Measurements from ENCODE around the gene SYTL3.

SYTL3 gene

GRCh38 chr6:158775832-158776231, 126.0 kb downstream of the SYTL3 start:
- Histone ChIP-seq H3K4me3 (ENCODE audit: insufficient read length, low read depth) (no peak overlapping the region), H3K9ac (ENCODE audit: insufficient read length, low read depth) (no peak overlapping the region), H3K36me3 (ENCODE audit: insufficient read depth, insufficient read length, low read length) (peaks cover 94% of the 10 kb centered on the region), H3K9me3 (ENCODE audit: insufficient read depth, low read length) (no peaks in the 10 kb centered on the region), H3K4me1 (ENCODE audit: insufficient read depth, insufficient read length) (peaks cover 9% of the 10 kb centered on the region), H3K27me3 (ENCODE audit: insufficient read depth, insufficient read length) (no peaks in the 10 kb centered on the region)
- no peak for TF ChIP-seq SUZ12 (IDR thresholded peaks at IDR 0.05; ENCODE audit: extremely low read depth, insufficient read depth, insufficient read length)
- TF ChIP-seq ZNF274 (IDR thresholded peaks at IDR 0.05; ENCODE audit: low read depth, low read length): no peak
- no peak for TF ChIP-seq YY1 (IDR thresholded peaks at IDR 0.05; ENCODE audit: insufficient read depth, insufficient read length)
- DNase-seq (ENCODE audit: low read depth, low spot score): no peak

GRCh38 chr6:158776737-158777136, 126.9 kb downstream of the SYTL3 start:
- no peak overlapping the region for H3K4me3 ChIP-seq (ENCODE audit: insufficient read length, low read depth)
- TF ChIP-seq ZNF274 (IDR thresholded peaks at IDR 0.05; ENCODE audit: low read depth, low read length): no peak
- no peak for TF ChIP-seq SUZ12 (IDR thresholded peaks at IDR 0.05; ENCODE audit: extremely low read depth, insufficient read depth, insufficient read length)
- TF ChIP-seq YY1 (IDR thresholded peaks at IDR 0.05; ENCODE audit: insufficient read depth, insufficient read length): no peak
- H3K9me3 ChIP-seq (ENCODE audit: insufficient read depth, low read length): no peaks in the 10 kb centered on the region
- peaks cover 11% of the 10 kb centered on the region for H3K4me1 ChIP-seq (ENCODE audit: insufficient read depth, insufficient read length)
- H3K27me3 ChIP-seq (ENCODE audit: insufficient read depth, insufficient read length): no peaks in the 10 kb centered on the region
- no peak for DNase-seq (ENCODE audit: low read depth, low spot score)
- H3K9ac ChIP-seq (ENCODE audit: insufficient read length, low read depth): no peak overlapping the region
- H3K36me3 ChIP-seq (ENCODE audit: insufficient read depth, insufficient read length, low read length): peaks cover 94% of the 10 kb centered on the region

- DNase-seq (ENCODE audit: low read depth, low spot score): no peak
- TF ChIP-seq ZNF274 (IDR thresholded peaks at IDR 0.05; ENCODE audit: low read depth, low read length): no peak
- H3K36me3 ChIP-seq (ENCODE audit: insufficient read depth, insufficient read length, low read length): peaks cover 94% of the 10 kb centered on the region
Observed at GRCh38 chr6:158777510-158777909, 127.7 kb downstream of the SYTL3 start.

GRCh38 chr6:158778005-158778527, 128.2 kb downstream of the SYTL3 start:
- peaks cover 13% of the 10 kb centered on the region for H3K4me1 ChIP-seq (ENCODE audit: insufficient read depth, insufficient read length)
- no peaks in the 10 kb centered on the region for H3K27me3 ChIP-seq (ENCODE audit: insufficient read depth, insufficient read length)
- peaks cover 94% of the 10 kb centered on the region for H3K36me3 ChIP-seq (ENCODE audit: insufficient read depth, insufficient read length, low read length)
- no peak for TF ChIP-seq ZNF274 (IDR thresholded peaks at IDR 0.05; ENCODE audit: low read depth, low read length)
- TF ChIP-seq YY1 (IDR thresholded peaks at IDR 0.05; ENCODE audit: insufficient read depth, insufficient read length): no peak
- TF ChIP-seq SUZ12 (IDR thresholded peaks at IDR 0.05; ENCODE audit: extremely low read depth, insufficient read depth, insufficient read length): no peak
- no peaks in the 10 kb centered on the region for H3K9me3 ChIP-seq (ENCODE audit: insufficient read depth, low read length)
- no peak overlapping the region for H3K9ac ChIP-seq (ENCODE audit: insufficient read length, low read depth)
- no peak for DNase-seq (ENCODE audit: low read depth, low spot score)
- H3K4me3 ChIP-seq (ENCODE audit: insufficient read length, low read depth): no peak overlapping the region

More at GRCh38 chr6:158777510-158777909, 127.7 kb downstream of the SYTL3 start:
- Histone ChIP-seq H3K27me3 (ENCODE audit: insufficient read depth, insufficient read length) (no peaks in the 10 kb centered on the region), H3K4me3 (ENCODE audit: insufficient read length, low read depth) (no peak overlapping the region), H3K9me3 (ENCODE audit: insufficient read depth, low read length) (no peaks in the 10 kb centered on the region), H3K9ac (ENCODE audit: insufficient read length, low read depth) (no peak overlapping the region), H3K4me1 (ENCODE audit: insufficient read depth, insufficient read length) (peaks cover 13% of the 10 kb centered on the region)

GRCh38 chr6:158780246-158780884, 130.5 kb downstream of the SYTL3 start:
- H3K4me3 ChIP-seq (ENCODE audit: insufficient read length, low read depth): no peak overlapping the region
- H3K4me1 ChIP-seq (ENCODE audit: insufficient read depth, insufficient read length): peaks cover 11% of the 10 kb centered on the region
- TF ChIP-seq YY1 (IDR thresholded peaks at IDR 0.05; ENCODE audit: insufficient read depth, insufficient read length): no peak
- no peak for TF ChIP-seq ZNF274 (IDR thresholded peaks at IDR 0.05; ENCODE audit: low read depth, low read length)
- no peak for TF ChIP-seq SUZ12 (IDR thresholded peaks at IDR 0.05; ENCODE audit: extremely low read depth, insufficient read depth, insufficient read length)
- peaks cover 96% of the 10 kb centered on the region for H3K36me3 ChIP-seq (ENCODE audit: insufficient read depth, insufficient read length, low read length)
- DNase-seq (ENCODE audit: low read depth, low spot score): no peak
- H3K27me3 ChIP-seq (ENCODE audit: insufficient read depth, insufficient read length): no peaks in the 10 kb centered on the region
- H3K9me3 ChIP-seq (ENCODE audit: insufficient read depth, low read length): no peaks in the 10 kb centered on the region
- no peak overlapping the region for H3K9ac ChIP-seq (ENCODE audit: insufficient read length, low read depth)

- DNase-seq (ENCODE audit: low read depth, low spot score): no peak
- peaks cover 15% of the 10 kb centered on the region for H3K4me1 ChIP-seq (ENCODE audit: insufficient read depth, insufficient read length)
- H3K9ac ChIP-seq (ENCODE audit: insufficient read length, low read depth): no peak overlapping the region
- H3K36me3 ChIP-seq (ENCODE audit: insufficient read depth, insufficient read length, low read length): peaks cover 93% of the 10 kb centered on the region
- H3K9me3 ChIP-seq (ENCODE audit: insufficient read depth, low read length): no peaks in the 10 kb centered on the region
- TF ChIP-seq ZNF274 (IDR thresholded peaks at IDR 0.05; ENCODE audit: low read depth, low read length) (no peak), SUZ12 (IDR thresholded peaks at IDR 0.05; ENCODE audit: extremely low read depth, insufficient read depth, insufficient read length) (no peak), YY1 (IDR thresholded peaks at IDR 0.05; ENCODE audit: insufficient read depth, insufficient read length) (no peak)
- no peak overlapping the region for H3K4me3 ChIP-seq (ENCODE audit: insufficient read length, low read depth)
- no peaks in the 10 kb centered on the region for H3K27me3 ChIP-seq (ENCODE audit: insufficient read depth, insufficient read length)
Observed at GRCh38 chr6:158780988-158781691, 131.3 kb downstream of the SYTL3 start.

- no peak overlapping the region for H3K9ac ChIP-seq (ENCODE audit: insufficient read length, low read depth)
- TF ChIP-seq ZNF274 (IDR thresholded peaks at IDR 0.05; ENCODE audit: low read depth, low read length) (no peak), YY1 (IDR thresholded peaks at IDR 0.05; ENCODE audit: insufficient read depth, insufficient read length) (no peak), SUZ12 (IDR thresholded peaks at IDR 0.05; ENCODE audit: extremely low read depth, insufficient read depth, insufficient read length) (no peak)
- peaks cover 93% of the 10 kb centered on the region for H3K36me3 ChIP-seq (ENCODE audit: insufficient read depth, insufficient read length, low read length)
- peaks cover 15% of the 10 kb centered on the region for H3K4me1 ChIP-seq (ENCODE audit: insufficient read depth, insufficient read length)
- H3K4me3 ChIP-seq (ENCODE audit: insufficient read length, low read depth): no peak overlapping the region
- no peaks in the 10 kb centered on the region for H3K9me3 ChIP-seq (ENCODE audit: insufficient read depth, low read length)
- no peaks in the 10 kb centered on the region for H3K27me3 ChIP-seq (ENCODE audit: insufficient read depth, insufficient read length)
- DNase-seq (ENCODE audit: low read depth, low spot score): no peak
Observed at GRCh38 chr6:158781692-158782373, 132.0 kb downstream of the SYTL3 start.

Data from NT2/D1 (cell line).